ENCODE results near the gene MMS19. TPM values are rescaled to one million over a fixed set of nuclear protein-coding genes. Genes with fewer than 3 reads are reported as not detected.

Gene MMS19
- total and polyA plus RNA-seq, 12 donors: 34.7 to 64.9 (median 43.9) TPM

GRCh38 chr10:97546456-97547270 is 48.4 kb upstream of the MMS19 start:
- no peak overlapping the region for H3K4me3 ChIP-seq
- DNase-seq: no peak
- no peaks in the 10 kb centered on the region for H3K9me3 ChIP-seq
- intact Hi-C loops (cut with DNase I): loop anchor here in 1 of 10 donors (5.0 kb wide), 1 partner anchor 49 kb away; the partner anchor contains the start of genes MMS19 and UBTD1
- peak overlapping the region in 3 of 10 donors; percentile 24 to 81 (median 73) for H3K27ac ChIP-seq
- no peak for ATAC-seq
- no peaks in the 10 kb centered on the region for H3K27me3 ChIP-seq
- WGBS, 2 donors: 77 to 82% methylated on average over 18 of the region's 18 CpGs
- no peaks in the 10 kb centered on the region for H3K36me3 ChIP-seq
- peaks cover 24 to 74% (median 63%) of the 10 kb centered on the region in 9 donors for H3K4me1 ChIP-seq
- TF ChIP-seq CTCF (IDR thresholded peaks at IDR 0.05): no peak

- H3K9me3 ChIP-seq: no peaks in the 10 kb centered on the region
- H3K4me3 ChIP-seq: no peak overlapping the region
- peak overlapping the region; percentile 67 to 97 (median 92) for H3K27ac ChIP-seq
- WGBS, 2 donors: 33 to 42% methylated on average over 10 of the region's 10 CpGs
- intact Hi-C loops (cut with DNase I): loop anchor here in 2 of 10 donors (5.0 kb wide), 1 partner anchor 41 kb away; no protein-coding TSS in a partner anchor
- no peaks in the 10 kb centered on the region for H3K27me3 ChIP-seq
- DNase-seq (peak; percentile 68 to 87), ATAC-seq (peak; percentile 84 to 95 (median 88))
- TF ChIP-seq CTCF (IDR thresholded peaks at IDR 0.05): no peak
- peaks cover 19 to 80% (median 58%) of the 10 kb centered on the region in 9 donors for H3K4me1 ChIP-seq
- H3K36me3 ChIP-seq: no peaks in the 10 kb centered on the region
These were observed 44.9 kb upstream of the MMS19 start for GRCh38 chr10:97543025-97543546.

- 59 to 70% methylated on average over 9 of the region's 9 CpGs for WGBS, 2 donors
- intact Hi-C loops (cut with DNase I): loop anchor here in 2 of 10 donors (5.0 kb wide), 1 partner anchor 40 kb away; no protein-coding TSS in a partner anchor
- H3K4me1 ChIP-seq: peaks cover 19 to 76% (median 53%) of the 10 kb centered on the region in 9 donors
These were observed 44.2 kb upstream of the MMS19 start for GRCh38 chr10:97542169-97543024.

More at GRCh38 chr10:97542169-97543024, 44.2 kb upstream of the MMS19 start:
- ATAC-seq (peak; percentile 72 to 86 (median 80)), DNase-seq (peak; percentile 56 to 83)
- no peaks in the 10 kb centered on the region for H3K36me3 ChIP-seq
- H3K9me3 ChIP-seq: no peaks in the 10 kb centered on the region
- H3K4me3 ChIP-seq: no peak overlapping the region
- no peak for TF ChIP-seq CTCF (IDR thresholded peaks at IDR 0.05)
- peak overlapping the region; percentile 67 to 97 (median 92) for H3K27ac ChIP-seq
- H3K27me3 ChIP-seq: no peaks in the 10 kb centered on the region

Measured in heart right ventricle (tissue), 16 donors.